HEK293 (cell line): ENCODE measurements around the gene SHLD1.

Experiments
- CTCF ChIA-PET: fragments of 350-600 bp; formaldehyde crosslinking; extraction: SDS; loops from one replicate; lab custom pipeline; 2021; ENCODE audit warnings: antibody characterized with exemption; lab: Yijun Ruan, JAX
- POLR2A ChIA-PET: fragments of 300-600 bp; formaldehyde crosslinking; extraction: SDS; loops from one replicate; lab custom pipeline; 2020; ENCODE audit warnings: antibody characterized with exemption, inconsistent platforms; lab: Yijun Ruan, JAX
- H3K27ac ChIP-seq: fragments of 200-500 bp; sonication (Bioruptor generic); 2 replicates; pipeline ENCODE4 v1.5.1; 2014; ENCODE audit warnings: low read depth, low read length, control low read depth, inconsistent platforms; ENCODE audit errors: extremely low read depth
- H3K36me3 ChIP-seq, 2 experiments: fragments of 200-500 bp in 1 of 2; sonication (Bioruptor generic) in 1 of 2; 1 replicate in 1 of 2; 2 replicates in 1 of 2; pipeline ENCODE4 v1.5.1; 2014 to 2017; ENCODE audit warnings: inconsistent platforms in 2 of 2, low read length in 2 of 2; ENCODE audit not compliant: control insufficient read depth in 2 of 2, insufficient read depth in 1 of 2
- H3K4me1 ChIP-seq: fragments of 200-500 bp; sonication (Bioruptor generic); 2 replicates; pipeline ENCODE4 v1.5.1; 2014; ENCODE audit warnings: mild to moderate bottlenecking, low read length, inconsistent platforms; ENCODE audit not compliant: control insufficient read depth, insufficient read depth
- H3K4me3 ChIP-seq: 2 replicates; pipeline ENCODE4 v1.5.1; 2011; ENCODE audit warnings: low read depth, mild to moderate bottlenecking, control low read depth, low read length, moderate library complexity
- H3K9me3 ChIP-seq: fragments of 200-500 bp; sonication (Bioruptor generic); 2 replicates; pipeline ENCODE4 v1.5.1; 2014; ENCODE audit warnings: low read depth, low read length, inconsistent platforms; ENCODE audit not compliant: control insufficient read depth, insufficient read depth
- PBX3 ChIP-seq: sonication (generic); formaldehyde crosslinking; IDR thresholded peaks from 2 replicates; pipeline ENCODE4 v1.8.1; 2022; ENCODE audit warnings: mild to moderate bottlenecking, moderate library complexity, missing genetic modification reagents
- PRDM10 ChIP-seq: fragments of 450-650 bp; formaldehyde crosslinking; IDR thresholded peaks from 2 replicates; pipeline ENCODE4 v1.5.1; 2016; ENCODE audit warnings: missing biosample characterization, missing genetic modification characterization
- REPIN1 ChIP-seq: fragments of 450-650 bp; formaldehyde crosslinking; IDR thresholded peaks from 2 replicates; pipeline ENCODE4 v1.5.1; 2017; ENCODE audit warnings: missing biosample characterization, missing genetic modification characterization, low read depth
- TSHZ1 ChIP-seq: fragments of 450-650 bp; formaldehyde crosslinking; IDR thresholded peaks from 2 replicates; pipeline ENCODE4 v1.5.1; 2016; ENCODE audit warnings: missing biosample characterization, missing genetic modification characterization, borderline replicate concordance
- YY1 ChIP-seq: fragments of 450-650 bp; formaldehyde crosslinking; IDR thresholded peaks from 2 replicates; pipeline ENCODE4 v1.5.1; 2018; ENCODE audit warnings: missing biosample characterization, missing genetic modification characterization
- ZFP37 ChIP-seq: fragments of 450-650 bp; formaldehyde crosslinking; IDR thresholded peaks from 2 replicates; pipeline ENCODE4 v1.5.1; 2016; ENCODE audit warnings: missing biosample characterization, missing genetic modification characterization
- ZNF114 ChIP-seq: fragments of 450-650 bp; formaldehyde crosslinking; IDR thresholded peaks from 2 replicates; pipeline ENCODE4 v1.5.0; 2017; ENCODE audit warnings: missing biosample characterization, missing genetic modification characterization
- ZNF121 ChIP-seq: fragments of 450-650 bp; formaldehyde crosslinking; IDR thresholded peaks from 2 replicates; pipeline ENCODE4 v1.5.1; 2016; ENCODE audit warnings: missing biosample characterization, missing genetic modification characterization
- ZNF274 ChIP-seq, 2 experiments: fragments of 200-500 bp in 1 of 2; fragments of 450-650 bp in 1 of 2; sonication (Bioruptor generic) in 1 of 2; formaldehyde crosslinking in 1 of 2; IDR thresholded peaks; 2 replicates each; pipeline versions ENCODE4 v1.5.1 to v1.6.1; 2014 to 2016; ENCODE audit warnings: borderline replicate concordance in 1 of 2, inconsistent platforms in 1 of 2, low read length in 1 of 2, missing biosample characterization in 1 of 2, missing genetic modification characterization in 1 of 2
- ZNF350 ChIP-seq: fragments of 450-650 bp; formaldehyde crosslinking; IDR thresholded peaks from 2 replicates; pipeline ENCODE4 v1.5.0; 2017; ENCODE audit warnings: missing biosample characterization, mild to moderate bottlenecking, missing genetic modification characterization
- ZNF362 ChIP-seq: fragments of 450-650 bp; formaldehyde crosslinking; IDR thresholded peaks from 2 replicates; pipeline ENCODE4 v1.5.1; 2016; ENCODE audit warnings: missing biosample characterization, missing genetic modification characterization
- ZNF555 ChIP-seq: fragments of 450-650 bp; formaldehyde crosslinking; conservative IDR thresholded peaks from 2 replicates; pipeline ENCODE4 v1.5.1; 2017; ENCODE audit warnings: missing biosample characterization, mild to moderate bottlenecking, missing genetic modification characterization, inconsistent platforms
- ZNF600 ChIP-seq: fragments of 450-650 bp; formaldehyde crosslinking; IDR thresholded peaks from 2 replicates; pipeline ENCODE4 v1.5.1; 2016; ENCODE audit warnings: missing biosample characterization, missing genetic modification characterization
- ZNF660 ChIP-seq: fragments of 450-650 bp; IDR thresholded peaks from 2 replicates; pipeline ENCODE4 v1.5.1; 2018; ENCODE audit warnings: missing biosample characterization, mild to moderate bottlenecking, missing genetic modification characterization
- ZNF664 ChIP-seq: fragments of 450-650 bp; formaldehyde crosslinking; IDR thresholded peaks from 2 replicates; pipeline ENCODE4 v1.5.1; 2016; ENCODE audit warnings: missing biosample characterization, missing genetic modification characterization
- ZNF704 ChIP-seq: fragments of 450-650 bp; formaldehyde crosslinking; IDR thresholded peaks from 2 replicates; pipeline ENCODE4 v1.5.1; 2016; ENCODE audit warnings: missing biosample characterization, missing genetic modification characterization
- ZNF707 ChIP-seq: fragments of 450-650 bp; formaldehyde crosslinking; IDR thresholded peaks from 2 replicates; pipeline ENCODE4 v1.5.1; 2016; ENCODE audit warnings: missing biosample characterization, missing genetic modification characterization
- ZSCAN30 ChIP-seq: fragments of 450-650 bp; IDR thresholded peaks from 2 replicates; pipeline ENCODE4 v1.5.1; 2018; ENCODE audit warnings: missing biosample characterization, mild to moderate bottlenecking, missing genetic modification characterization, moderate library complexity

The SHLD1 gene

GRCh38 chr20:5772704-5773103, 22.5 kb downstream of the SHLD1 start:
- TF ChIP-seq PBX3 (no peak), ZNF362 (tag by site-specific recombination) (no peak), ZNF350 (tag by site-specific recombination) (no peak), ZNF664 (tag by site-specific recombination) (no peak), ZNF660 (tag by site-specific recombination) (no peak), TSHZ1 (tag by site-specific recombination) (no peak)
- ChIA-PET POLR2A (no interaction called here), CTCF (interaction anchor here (0.6 to 3.6 kb wide), 3 partner anchors 9 to 123 kb away, joined by 3 to 13 read pairs (median 3); no protein-coding TSS in a partner anchor)
- Histone ChIP-seq H3K27ac (no peak overlapping the region), H3K4me3 (no peak overlapping the region), H3K4me1 (no peaks in the 10 kb centered on the region), H3K9me3 (no peaks in the 10 kb centered on the region), H3K36me3 (peaks cover 0 to 3% of the 10 kb centered on the region in 2 experiments; a peak in 2 of 3 replicates)

- POLR2A ChIA-PET = no interaction called here
- Histone ChIP-seq H3K9me3 (no peaks in the 10 kb centered on the region), H3K36me3 (peaks cover 0 to 3% of the 10 kb centered on the region in 2 experiments; a peak in 2 of 3 replicates), H3K4me3 (no peak overlapping the region), H3K27ac (no peak overlapping the region), H3K4me1 (no peaks in the 10 kb centered on the region)
- TF ChIP-seq ZNF707 (tag by site-specific recombination) (no peak), ZNF274 (IDR thresholded peaks at IDR 0.05; ENCODE audit: low read length) (no peak), ZNF274 (tag by site-specific recombination; IDR thresholded peaks at IDR 0.05; ENCODE audit: borderline replicate concordance) (no peak), ZNF555 (tag by site-specific recombination) (no peak), REPIN1 (tag by site-specific recombination) (no peak), ZNF114 (tag by site-specific recombination) (no peak), ZNF600 (no peak), PRDM10 (tag by site-specific recombination) (no peak), ZFP37 (no peak), ZSCAN30 (tag by site-specific recombination) (no peak), ZNF704 (tag by site-specific recombination) (no peak), YY1 (tag by site-specific recombination) (no peak), ZNF121 (no peak)
- CTCF ChIA-PET = interaction anchor here (3.6 kb wide), 1 partner anchor 14 kb away, joined by 13 read pairs; no protein-coding TSS in a partner anchor
Observed at GRCh38 chr20:5773589-5773988, 23.4 kb downstream of the SHLD1 start.
